ENCODE data around the gene FHIP2A.

FHIP2A gene

DNA sequence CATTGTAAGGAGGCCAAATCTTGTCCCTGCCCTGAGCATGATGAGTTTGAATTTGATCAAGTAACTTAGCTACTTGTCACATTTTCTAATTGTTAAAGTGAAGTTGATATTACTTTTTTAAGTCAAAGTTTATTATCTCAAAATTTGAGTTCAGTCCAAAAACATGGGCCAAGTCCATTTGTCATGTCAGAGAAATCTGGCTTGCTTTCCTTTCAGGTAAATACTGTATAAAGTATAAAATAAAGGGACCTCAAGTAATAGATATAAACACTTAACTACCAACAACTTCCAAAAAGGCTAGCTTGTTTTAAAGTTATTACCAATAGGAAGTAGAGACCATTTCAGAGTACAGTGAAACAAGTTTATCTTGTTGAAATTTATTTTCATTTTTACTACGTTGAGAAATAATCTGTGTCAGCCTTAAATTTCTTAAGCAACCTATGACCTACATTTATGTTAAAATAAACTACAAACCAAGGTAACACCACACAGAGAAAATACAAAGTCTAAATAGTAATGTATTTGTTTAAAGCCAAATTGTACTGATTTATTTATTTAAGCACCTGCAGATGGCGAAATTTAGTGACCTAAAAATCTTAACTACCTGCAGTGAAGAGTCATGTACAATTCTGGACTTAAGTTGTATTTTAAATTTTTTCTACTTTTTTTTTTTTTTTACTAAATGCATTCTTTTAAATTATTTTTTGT, 36.5 kb downstream of the FHIP2A start:
- no peak for DNase-seq (ENCODE audit: low spot score)

DNA sequence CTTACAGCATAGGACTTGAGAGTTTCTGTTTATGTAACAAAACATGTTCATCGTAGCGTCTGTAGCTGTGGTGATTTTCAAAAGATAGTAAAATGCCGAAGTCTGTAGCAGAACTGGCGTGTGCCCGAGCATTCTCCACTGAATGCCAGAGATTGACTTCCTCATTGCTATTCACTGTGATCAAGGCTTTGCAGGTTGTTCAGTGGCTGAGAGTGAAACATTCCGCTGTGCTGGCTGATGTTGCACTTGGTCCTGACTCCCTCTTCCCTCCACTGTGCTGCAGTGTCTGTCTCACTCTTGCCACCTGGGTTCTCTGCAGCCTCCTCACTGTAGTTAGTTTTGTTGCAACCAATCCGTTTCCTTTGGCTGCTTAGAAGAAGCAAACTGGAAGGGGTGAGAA, 37.6 kb downstream of the FHIP2A start:
- no peak for DNase-seq (ENCODE audit: low spot score)

GRCh38 chr10:114862456-114862855, 40.9 kb downstream of the FHIP2A start:
- no peak for DNase-seq (ENCODE audit: low spot score)

- DNase-seq (ENCODE audit: low spot score), result no peak
Measured at GRCh38 chr10:114867365-114867764, 45.8 kb downstream of the FHIP2A start.

DNA sequence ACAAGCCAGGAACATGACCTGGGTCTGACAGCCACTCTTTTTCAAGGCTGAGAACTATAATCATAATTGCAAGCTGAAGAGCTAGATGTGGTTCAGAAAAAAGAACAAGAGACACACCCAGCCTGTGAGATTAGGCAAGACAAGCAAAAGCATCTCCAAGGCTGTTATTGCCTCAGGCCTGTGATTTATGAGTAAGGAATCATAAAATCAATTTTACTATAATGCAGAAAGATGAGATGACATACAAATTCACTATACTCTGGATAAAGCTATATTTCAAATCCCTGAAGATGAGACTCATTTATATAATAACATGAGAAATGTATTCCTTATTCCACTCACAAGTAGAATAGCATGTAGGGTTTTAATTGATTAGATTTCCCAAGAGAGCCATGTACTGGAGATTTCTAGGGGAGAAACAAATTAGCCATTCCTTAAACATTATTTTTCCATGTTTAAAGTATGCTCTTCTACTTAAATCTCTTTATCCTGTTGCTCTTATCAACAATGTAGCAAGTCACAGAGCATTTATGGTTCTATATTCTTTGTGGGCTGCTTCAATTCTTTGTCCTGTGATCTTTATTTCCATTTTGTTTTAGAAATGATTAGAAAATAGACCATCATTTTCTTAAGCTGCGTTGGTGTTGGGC, 47.4 kb downstream of the FHIP2A start:
- no peak for DNase-seq (ENCODE audit: low spot score)

DNA sequence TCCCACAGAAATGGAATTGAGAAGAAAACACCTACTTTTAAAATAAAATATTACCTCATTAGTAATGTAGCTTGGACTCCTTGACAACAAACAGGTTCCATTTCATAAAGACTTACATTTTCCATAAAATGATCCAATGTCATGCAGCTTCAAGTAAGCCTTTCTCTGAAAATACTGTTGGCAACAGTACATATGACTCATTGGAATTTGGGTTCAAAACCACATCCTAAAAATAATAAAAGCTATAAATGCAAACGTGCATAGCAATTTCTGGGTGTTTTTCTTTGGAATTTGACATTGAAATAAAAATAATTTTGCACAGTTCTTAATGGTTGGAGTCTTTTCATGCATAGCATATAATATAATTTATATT, 47.9 kb downstream of the FHIP2A start:
- no peak for DNase-seq (ENCODE audit: low spot score)

- no peak for DNase-seq (ENCODE audit: low spot score)
Measured at GRCh38 chr10:114870486-114870885, 48.9 kb downstream of the FHIP2A start.

DNA sequence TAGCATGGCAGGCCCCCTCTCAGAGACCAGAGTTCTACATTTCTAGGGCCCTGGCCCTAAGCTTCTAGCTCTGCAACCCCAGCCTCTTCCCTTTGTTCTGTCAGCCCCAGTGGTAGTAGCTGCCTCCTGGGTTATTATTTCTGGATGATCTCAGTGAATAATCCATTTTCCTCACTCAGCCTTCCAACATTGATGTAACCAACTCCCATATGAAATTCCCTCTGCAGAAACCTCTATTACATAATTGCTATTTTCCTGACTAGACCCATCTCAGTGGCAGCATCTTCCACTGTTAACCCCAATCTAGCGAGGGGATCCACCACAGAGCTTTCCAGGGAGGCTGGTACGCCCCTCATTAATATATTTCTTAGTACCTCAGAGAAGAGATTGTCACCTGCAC, 49.8 kb downstream of the FHIP2A start:
- no peak for DNase-seq (ENCODE audit: low spot score)

All from hematopoietic multipotent progenitor cell treated with erythropoietin and hydrocortisone succinate and interleukin-3 and kit ligand, for 15 days (in vitro differentiated cells).